ENCODE measurements around the gene TMEM255B. TPM values are rescaled to one million over a fixed set of nuclear protein-coding genes. Genes with fewer than 3 reads are reported as not detected.

Gene TMEM255B
- total and polyA plus RNA-seq, 11 donors, result 1.4 to 20.3 (median 4.4) TPM

DNA sequence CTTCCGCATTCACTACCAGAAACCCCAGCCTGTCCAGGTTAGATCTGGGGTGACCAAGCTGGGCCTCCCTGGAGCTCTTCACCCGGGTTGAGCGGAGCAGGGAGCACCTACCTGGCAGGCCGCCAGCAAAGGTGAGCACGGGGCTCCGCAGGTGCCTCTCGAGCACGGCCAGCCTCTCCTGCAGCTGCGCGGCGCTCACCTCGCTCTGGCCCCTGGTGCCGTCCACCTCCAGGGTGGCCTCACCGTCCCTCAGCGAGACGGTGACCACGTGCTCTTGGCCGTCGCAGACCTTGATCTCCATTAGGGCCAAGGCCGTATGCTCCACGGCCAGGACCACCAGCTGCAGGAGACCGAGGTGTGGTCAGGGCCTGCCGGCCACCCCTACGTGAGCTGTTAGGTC lies 62.8 kb downstream of the TMEM255B start:
- Histone ChIP-seq H3K36me3 (peaks cover 4 to 50% (median 43%) of the 10 kb centered on the region in 9 donors), H3K27ac (peak overlapping the region; percentile 5 to 89 (median 83)), H3K27me3 (no peaks in the 10 kb centered on the region), H3K4me1 (peaks cover 19 to 59% (median 50%) of the 10 kb centered on the region in 12 donors), H3K4me3 (peak overlapping the region in 3 of 12 donors; percentile 22 to 27 (median 22)), H3K9me3 (no peaks in the 10 kb centered on the region)
- intact Hi-C loops (cut with DNase I), result loop anchor here in 6 of 10 donors (1.0 to 5.0 kb wide), 4 partner anchors 15 to 41 kb away; partner anchors contain the start of gene GAS6 (in 3 of the 6)
- DNase-seq, result peak in 2 of 5 donors; percentile 54 to 71
- ATAC-seq, result no peak
- WGBS, 4 donors, result 91 to 93% (median 92%) methylated on average over 13 to 24 of the region's 24 CpGs
- TF ChIP-seq POLR2A (IDR thresholded peaks at IDR 0.05) (no peak), CTCF (IDR thresholded peaks at IDR 0.05) (no peak)

DNA sequence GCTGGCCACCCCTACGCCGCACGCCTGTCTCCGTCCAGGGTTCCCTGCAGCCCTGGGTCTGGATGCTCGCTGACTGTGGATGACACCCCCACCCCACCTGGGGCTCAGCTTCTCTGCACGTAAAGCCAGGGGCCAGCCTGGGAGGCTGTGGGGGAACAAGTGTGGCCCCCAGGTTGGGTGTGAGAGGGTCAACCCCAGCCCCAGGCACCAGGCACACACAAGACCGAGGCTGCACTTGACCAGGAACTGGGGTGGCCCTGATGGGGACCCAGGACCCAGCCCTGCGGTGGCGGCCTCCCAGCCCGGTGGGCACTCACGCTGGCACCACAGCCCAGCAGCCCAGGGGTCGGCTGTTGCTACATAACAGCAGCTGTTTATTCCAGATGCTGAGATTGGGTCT lies 63.2 kb downstream of the TMEM255B start:
- ATAC-seq, result no peak
- TF ChIP-seq POLR2A (IDR thresholded peaks at IDR 0.05), result no peak
- no peak for TF ChIP-seq CTCF (IDR thresholded peaks at IDR 0.05)
- Histone ChIP-seq H3K27ac (peak overlapping the region in 6 of 12 donors; percentile 65 to 89 (median 87)), H3K9me3 (no peaks in the 10 kb centered on the region), H3K4me3 (no peak overlapping the region), H3K36me3 (peaks cover 4 to 54% (median 47%) of the 10 kb centered on the region in 9 donors), H3K4me1 (peaks cover 19 to 55% (median 48%) of the 10 kb centered on the region in 12 donors), H3K27me3 (no peaks in the 10 kb centered on the region)
- intact Hi-C loops (cut with DNase I), result loop anchor here in 3 of 10 donors (5.0 kb wide), 1 partner anchor 40 kb away; the partner anchor contains the start of gene GAS6 (in 3 of the 3)
- 94 to 100% (median 97%) methylated on average over 2 to 12 of the region's 12 CpGs for WGBS, 4 donors
- DNase-seq, result peak in 1 of 5 donors; percentile 65

- H3K27me3 ChIP-seq, result no peaks in the 10 kb centered on the region
- DNase-seq (peak in 1 of 5 donors; percentile 60), ATAC-seq (no peak)
- 91 to 94% (median 93%) methylated on average over 22 to 45 of the region's 45 CpGs for WGBS, 4 donors
- peaks cover 4 to 63% (median 56%) of the 10 kb centered on the region in 9 donors for H3K36me3 ChIP-seq
- intact Hi-C loops (cut with DNase I), result loop anchor here in 3 of 10 donors (5.0 kb wide), 1 partner anchor 39 kb away; the partner anchor contains the start of gene GAS6 (in 3 of the 3)
- H3K27ac ChIP-seq, result peak overlapping the region in 1 of 12 donors; percentile 88
- no peaks in the 10 kb centered on the region for H3K9me3 ChIP-seq
- peaks cover 19 to 46% (median 41%) of the 10 kb centered on the region in 12 donors for H3K4me1 ChIP-seq
- H3K4me3 ChIP-seq, result no peak overlapping the region
- TF ChIP-seq CTCF (IDR thresholded peaks at IDR 0.05), result no peak
- TF ChIP-seq POLR2A (IDR thresholded peaks at IDR 0.05), result no peak
Measured at GRCh38 chr13:113822956-113823744, 64.1 kb downstream of the TMEM255B start.

DNA sequence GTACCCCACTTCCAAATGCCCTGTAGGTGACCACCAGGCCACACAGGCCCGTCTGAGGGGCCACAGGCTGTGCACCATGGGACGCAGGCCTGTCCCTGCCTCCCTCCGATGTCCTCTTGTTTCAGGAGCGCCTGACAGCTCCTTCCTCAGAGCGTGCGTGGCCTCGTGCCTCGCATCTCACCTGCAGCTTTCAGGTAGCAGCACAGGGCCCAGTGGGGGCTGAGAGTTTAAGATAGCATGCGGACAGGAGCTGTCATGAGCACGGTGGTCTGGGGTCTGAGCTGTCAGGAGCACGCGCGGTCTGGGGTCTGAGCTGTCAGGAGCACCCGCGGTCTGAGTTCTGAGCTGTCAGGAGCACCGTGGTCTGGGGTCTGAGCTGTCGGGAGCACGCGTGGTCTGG lies 64.7 kb downstream of the TMEM255B start:
- Histone ChIP-seq H3K27ac (no peak overlapping the region), H3K36me3 (peaks cover 4 to 68% (median 62%) of the 10 kb centered on the region in 9 donors)
- no peak for ATAC-seq

More for the DNA sequence above, 64.7 kb downstream of the TMEM255B start:
- Histone ChIP-seq H3K27me3 (no peaks in the 10 kb centered on the region), H3K9me3 (no peaks in the 10 kb centered on the region), H3K4me3 (no peak overlapping the region), H3K4me1 (peaks cover 19 to 40% (median 36%) of the 10 kb centered on the region in 12 donors)
- no peak for TF ChIP-seq POLR2A (IDR thresholded peaks at IDR 0.05)
- no peak for TF ChIP-seq CTCF (IDR thresholded peaks at IDR 0.05)
- intact Hi-C loops (cut with DNase I), result loop anchor here in 3 of 10 donors (5.0 kb wide), 1 partner anchor 39 kb away; the partner anchor contains the start of gene GAS6 (in 3 of the 3)
- no peak for DNase-seq
- 95 to 96% (median 96%) methylated on average over 14 to 19 of the region's 19 CpGs for WGBS, 4 donors
